ENCODE measurements around the gene ERBB2. TPM values are rescaled to one million over a fixed set of nuclear protein-coding genes. Genes with fewer than 3 reads are reported as not detected.
A peak's percentile ranks its signal among the peaks of the same experiment; 100 is the strongest.

Gene ERBB2
- total RNA-seq, 1 donor from 2014 or later, result 66.2 TPM

DNA sequence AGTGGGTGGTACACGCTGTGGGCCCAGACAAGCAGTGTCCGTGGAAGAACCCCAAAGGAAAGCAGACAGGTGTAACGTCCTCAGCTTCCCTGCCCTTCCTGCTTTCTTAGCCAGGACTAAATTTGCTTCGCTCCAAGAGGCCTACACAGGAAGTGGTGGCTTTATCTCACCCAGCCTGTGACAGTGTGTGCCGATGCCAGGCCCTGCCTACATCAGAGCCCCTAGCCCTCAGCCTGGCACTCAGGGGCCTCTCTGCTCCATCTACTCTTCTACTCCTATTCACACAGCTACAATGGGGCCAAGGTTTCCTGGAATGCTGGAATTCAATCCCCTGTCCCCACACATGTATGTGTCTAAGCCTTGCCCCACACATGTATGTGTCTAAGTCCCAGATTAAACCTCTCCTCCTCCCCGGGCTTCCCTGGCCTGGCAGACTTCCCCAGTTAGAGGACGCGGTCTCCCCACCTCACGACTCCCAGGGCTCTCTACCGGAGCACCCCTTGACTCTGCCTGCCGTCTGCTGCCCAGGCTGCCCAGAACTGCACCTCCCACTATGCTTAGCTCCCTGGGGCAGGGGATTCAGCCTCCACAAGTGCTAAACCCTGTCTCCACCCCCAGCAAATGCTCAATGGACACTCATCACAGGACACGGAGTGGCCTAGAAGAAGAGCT lies 20.2 kb upstream of the ERBB2 start:
- no peak for DNase-seq (ENCODE audit: extremely low spot score, unreplicated experiment)
- no peak overlapping the region for H3K4me3 Mint-ChIP-seq (ENCODE audit: unreplicated experiment)
- H3K9me3 Mint-ChIP-seq (ENCODE audit: unreplicated experiment), result no peaks in the 10 kb centered on the region
- TF ChIP-seq, protein P1, sequence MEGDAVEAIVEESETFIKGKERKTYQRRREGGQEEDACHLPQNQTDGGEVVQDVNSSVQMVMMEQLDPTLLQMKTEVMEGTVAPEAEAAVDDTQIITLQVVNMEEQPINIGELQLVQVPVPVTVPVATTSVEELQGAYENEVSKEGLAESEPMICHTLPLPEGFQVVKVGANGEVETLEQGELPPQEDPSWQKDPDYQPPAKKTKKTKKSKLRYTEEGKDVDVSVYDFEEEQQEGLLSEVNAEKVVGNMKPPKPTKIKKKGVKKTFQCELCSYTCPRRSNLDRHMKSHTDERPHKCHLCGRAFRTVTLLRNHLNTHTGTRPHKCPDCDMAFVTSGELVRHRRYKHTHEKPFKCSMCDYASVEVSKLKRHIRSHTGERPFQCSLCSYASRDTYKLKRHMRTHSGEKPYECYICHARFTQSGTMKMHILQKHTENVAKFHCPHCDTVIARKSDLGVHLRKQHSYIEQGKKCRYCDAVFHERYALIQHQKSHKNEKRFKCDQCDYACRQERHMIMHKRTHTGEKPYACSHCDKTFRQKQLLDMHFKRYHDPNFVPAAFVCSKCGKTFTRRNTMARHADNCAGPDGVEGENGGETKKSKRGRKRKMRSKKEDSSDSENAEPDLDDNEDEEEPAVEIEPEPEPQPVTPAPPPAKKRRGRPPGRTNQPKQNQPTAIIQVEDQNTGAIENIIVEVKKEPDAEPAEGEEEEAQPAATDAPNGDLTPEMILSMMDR (IDR thresholded peaks at IDR 0.05), result no peak
- H3K27ac Mint-ChIP-seq (ENCODE audit: unreplicated experiment), result no peak overlapping the region
- no peaks in the 10 kb centered on the region for H3K27me3 Mint-ChIP-seq (ENCODE audit: unreplicated experiment)
- H3K4me1 Mint-ChIP-seq (ENCODE audit: unreplicated experiment), result peaks cover 39% of the 10 kb centered on the region
- peaks cover 13% of the 10 kb centered on the region for H3K36me3 Mint-ChIP-seq (ENCODE audit: unreplicated experiment)

DNA sequence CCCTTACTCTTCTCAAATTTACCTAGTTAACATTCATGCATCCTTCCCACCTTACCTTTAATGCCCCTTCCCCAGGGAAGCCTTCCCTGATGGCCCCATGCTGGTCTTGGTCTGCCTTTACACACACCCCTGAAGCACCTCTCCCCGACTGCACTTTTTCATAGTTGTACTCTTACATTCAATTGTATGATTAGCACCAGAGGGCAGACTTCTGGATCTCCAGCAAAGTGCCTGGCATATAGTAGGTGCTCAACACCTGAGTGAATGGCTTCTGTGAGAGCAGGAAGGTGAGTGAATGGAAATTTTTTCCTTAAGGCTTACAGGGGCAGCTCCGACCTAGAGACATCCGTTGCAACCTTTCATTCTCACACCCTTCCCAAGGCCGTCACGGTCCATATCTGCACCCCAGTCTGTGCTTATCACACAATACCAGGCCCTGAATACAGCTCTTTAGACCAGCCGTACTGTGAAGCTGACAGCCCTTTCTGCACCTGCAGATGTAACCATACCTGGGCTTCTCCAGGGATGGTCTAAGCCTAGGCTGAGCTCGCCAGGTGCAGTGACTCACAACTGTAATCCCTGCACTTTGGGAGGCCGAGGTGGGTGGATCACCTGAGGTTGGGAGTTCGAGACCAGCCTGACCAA lies 16.4 kb upstream of the ERBB2 start:
- H3K36me3 Mint-ChIP-seq (ENCODE audit: unreplicated experiment), result peaks cover 16% of the 10 kb centered on the region
- H3K4me3 Mint-ChIP-seq (ENCODE audit: unreplicated experiment), result no peak overlapping the region
- H3K27me3 Mint-ChIP-seq (ENCODE audit: unreplicated experiment), result no peaks in the 10 kb centered on the region
- TF ChIP-seq, protein P1 (IDR thresholded peaks at IDR 0.05), result no peak
- H3K4me1 Mint-ChIP-seq (ENCODE audit: unreplicated experiment), result peaks cover 17% of the 10 kb centered on the region
- no peak for DNase-seq (ENCODE audit: extremely low spot score, unreplicated experiment)
- H3K9me3 Mint-ChIP-seq (ENCODE audit: unreplicated experiment), result no peaks in the 10 kb centered on the region
- H3K27ac Mint-ChIP-seq (ENCODE audit: unreplicated experiment), result no peak overlapping the region

DNA sequence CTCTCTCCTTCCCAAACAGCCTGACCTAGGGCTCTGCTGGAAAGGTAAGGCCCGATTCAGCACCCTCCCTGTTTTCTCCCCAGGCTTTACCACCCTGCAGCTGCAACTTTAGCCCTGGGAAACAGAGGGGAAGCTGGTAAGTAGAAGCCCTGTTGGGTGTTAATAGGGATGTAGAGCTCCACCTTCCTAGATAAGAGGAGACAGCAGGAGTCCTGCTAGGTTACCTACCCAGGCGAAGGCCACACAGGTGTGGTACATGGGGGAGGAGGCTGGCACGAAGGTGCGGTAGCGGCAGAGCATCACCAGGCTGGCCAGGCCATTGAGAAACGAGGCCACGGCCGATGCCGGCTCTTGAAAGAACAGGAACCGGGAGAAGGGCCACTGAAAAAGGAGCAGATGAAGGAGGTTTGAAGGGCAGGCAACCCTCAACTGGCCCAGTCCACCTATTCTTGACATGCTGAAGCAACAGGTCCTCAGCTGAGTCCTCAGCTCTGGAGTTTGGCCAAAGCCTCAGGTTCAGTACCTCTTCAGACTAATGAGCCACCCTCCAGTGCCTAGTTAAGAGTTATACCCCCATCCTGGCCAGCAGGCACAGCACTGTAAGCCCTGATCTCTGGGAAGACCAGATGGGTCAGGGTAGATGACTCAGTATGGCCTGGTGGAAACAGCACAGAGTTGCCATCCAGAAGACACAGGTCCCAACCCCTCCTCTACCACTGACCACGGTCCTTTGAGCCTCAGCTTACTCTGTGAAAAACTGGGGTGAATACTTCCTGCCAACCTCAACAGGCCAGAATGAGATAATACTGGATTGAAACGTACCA lies 15.3 kb upstream of the ERBB2 start:
- TF ChIP-seq, protein P1 (IDR thresholded peaks at IDR 0.05), result no peak
- Mint-ChIP-seq H3K9me3 (ENCODE audit: unreplicated experiment) (no peaks in the 10 kb centered on the region), H3K4me3 (ENCODE audit: unreplicated experiment) (no peak overlapping the region), H3K36me3 (ENCODE audit: unreplicated experiment) (peaks cover 16% of the 10 kb centered on the region), H3K4me1 (ENCODE audit: unreplicated experiment) (peaks cover 21% of the 10 kb centered on the region), H3K27me3 (ENCODE audit: unreplicated experiment) (no peaks in the 10 kb centered on the region), H3K27ac (ENCODE audit: unreplicated experiment) (no peak overlapping the region)
- no peak for DNase-seq (ENCODE audit: extremely low spot score, unreplicated experiment)

DNA sequence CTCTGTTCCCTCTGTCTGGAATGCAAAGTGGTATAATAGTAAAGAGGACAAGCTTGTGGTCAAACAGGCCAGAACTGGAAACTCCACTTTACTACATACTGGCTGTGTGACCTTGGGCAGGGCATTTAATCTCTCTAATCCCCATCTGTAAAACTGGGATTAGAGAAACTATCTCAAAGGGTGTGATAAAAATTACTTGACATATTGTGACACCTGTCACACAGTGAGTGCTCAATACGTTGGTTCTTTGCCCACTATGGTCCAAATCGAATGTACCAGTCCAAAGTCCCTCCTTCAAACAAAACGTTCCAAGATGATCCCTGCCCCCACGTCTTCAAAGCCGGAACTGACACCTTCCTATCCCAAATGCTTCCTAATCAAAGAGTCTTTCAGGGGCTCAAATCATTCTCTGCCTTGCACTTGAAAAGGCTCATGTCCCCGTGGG lies 12.7 kb upstream of the ERBB2 start:
- H3K27ac Mint-ChIP-seq (ENCODE audit: unreplicated experiment), result peak overlapping the region; percentile 99
- no peaks in the 10 kb centered on the region for H3K27me3 Mint-ChIP-seq (ENCODE audit: unreplicated experiment)
- no peaks in the 10 kb centered on the region for H3K9me3 Mint-ChIP-seq (ENCODE audit: unreplicated experiment)
- peaks cover 21% of the 10 kb centered on the region for H3K4me1 Mint-ChIP-seq (ENCODE audit: unreplicated experiment)
- peak overlapping the region; percentile 97 for H3K4me3 Mint-ChIP-seq (ENCODE audit: unreplicated experiment)
- no peak for DNase-seq (ENCODE audit: extremely low spot score, unreplicated experiment)
- TF ChIP-seq, protein P1 (IDR thresholded peaks at IDR 0.05), result no peak
- H3K36me3 Mint-ChIP-seq (ENCODE audit: unreplicated experiment), result peaks cover 9% of the 10 kb centered on the region
